IMR-90 (cell line): ENCODE measurements around the gene PLA2G3.

Experiments
- BHLHE40 ChIP-seq: fragments of 150-350 bp; IDR thresholded peaks from 2 replicates; pipeline ENCODE4 v1.6.1; 2016; ENCODE audit warnings: mild to moderate bottlenecking, low read depth, low read length
- CEBPB ChIP-seq: IDR thresholded peaks from 2 replicates; pipeline ENCODE4 v1.6.1; 2012; ENCODE audit warnings: low read depth, low read length, improper control_type of control experiment
- CHD1 ChIP-seq: IDR thresholded peaks from 2 replicates; pipeline ENCODE4 v1.6.1; 2012; ENCODE audit warnings: low read depth, low read length, improper control_type of control experiment
- MAFK ChIP-seq: IDR thresholded peaks from 2 replicates; pipeline ENCODE4 v1.6.1; 2012; ENCODE audit warnings: low read depth, low read length, improper control_type of control experiment
- MAZ ChIP-seq: IDR thresholded peaks from 2 replicates; pipeline ENCODE4 v1.6.1; 2012; ENCODE audit warnings: low read depth, mild to moderate bottlenecking, low read length, improper control_type of control experiment, moderate library complexity, borderline replicate concordance
- MXI1 ChIP-seq: IDR thresholded peaks from 2 replicates; pipeline ENCODE4 v1.6.1; 2012; ENCODE audit warnings: low read depth, mild to moderate bottlenecking, low read length, moderate library complexity, borderline replicate concordance
- POLR2A ChIP-seq: IDR thresholded peaks from 2 replicates; pipeline ENCODE4 v1.6.1; 2012; ENCODE audit warnings: mild to moderate bottlenecking, low read depth, low read length
- RAD21 ChIP-seq: IDR thresholded peaks from 2 replicates; pipeline ENCODE4 v1.6.1; 2012; ENCODE audit warnings: low read length, improper control_type of control experiment
- RFX5 ChIP-seq: IDR thresholded peaks from 2 replicates; pipeline ENCODE4 v1.8.0; 2012; ENCODE audit warnings: low read depth, mild to moderate bottlenecking, low read length, moderate library complexity
- SMC3 ChIP-seq: fragments of 150-350 bp; IDR thresholded peaks from 2 replicates; pipeline ENCODE4 v1.6.1; 2016; ENCODE audit warnings: low read depth, mild to moderate bottlenecking, antibody characterized with exemption, low read length, moderate library complexity
- TF ChIP-seq, protein P1 (sequence below): conservative IDR thresholded peaks from 2 replicates; pipeline ENCODE4 v1.5.1; 2012; ENCODE audit warnings: mild to moderate bottlenecking, low read depth, low read length, improper control_type of control experiment
- TF ChIP-seq, protein P2 (sequence below): fragments of 150-350 bp; IDR thresholded peaks from 2 replicates; pipeline ENCODE4 v1.6.1; 2016; ENCODE audit warnings: low read depth, mild to moderate bottlenecking, low read length, moderate library complexity, borderline replicate concordance
- TF ChIP-seq, protein P3 (sequence below): fragments of 150-350 bp; IDR thresholded peaks from 2 replicates; pipeline ENCODE4 v1.6.1; 2017; ENCODE audit warnings: mild to moderate bottlenecking, antibody characterized with exemption, low read length, low read depth

DNA sequence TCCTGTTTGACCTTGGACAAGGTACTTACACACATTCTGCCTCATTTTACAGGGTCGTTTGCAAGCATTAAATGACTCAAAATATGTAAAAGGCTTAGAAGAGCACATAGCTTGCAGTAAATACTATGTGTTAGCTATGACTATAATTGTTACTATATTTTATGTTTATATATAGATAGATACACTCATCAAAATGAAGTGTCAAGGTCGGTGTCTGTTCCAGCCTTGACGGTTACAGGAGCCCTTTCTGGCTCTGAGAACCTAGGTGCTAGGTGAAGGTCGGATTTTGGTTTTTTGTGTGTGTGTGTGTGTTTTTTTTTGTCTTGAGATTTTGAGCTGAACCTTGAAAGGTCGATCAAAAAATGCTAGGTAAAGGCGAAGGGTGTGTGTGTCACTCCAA, 47.3 kb upstream of the PLA2G3 start:
- TF ChIP-seq, protein P1, sequence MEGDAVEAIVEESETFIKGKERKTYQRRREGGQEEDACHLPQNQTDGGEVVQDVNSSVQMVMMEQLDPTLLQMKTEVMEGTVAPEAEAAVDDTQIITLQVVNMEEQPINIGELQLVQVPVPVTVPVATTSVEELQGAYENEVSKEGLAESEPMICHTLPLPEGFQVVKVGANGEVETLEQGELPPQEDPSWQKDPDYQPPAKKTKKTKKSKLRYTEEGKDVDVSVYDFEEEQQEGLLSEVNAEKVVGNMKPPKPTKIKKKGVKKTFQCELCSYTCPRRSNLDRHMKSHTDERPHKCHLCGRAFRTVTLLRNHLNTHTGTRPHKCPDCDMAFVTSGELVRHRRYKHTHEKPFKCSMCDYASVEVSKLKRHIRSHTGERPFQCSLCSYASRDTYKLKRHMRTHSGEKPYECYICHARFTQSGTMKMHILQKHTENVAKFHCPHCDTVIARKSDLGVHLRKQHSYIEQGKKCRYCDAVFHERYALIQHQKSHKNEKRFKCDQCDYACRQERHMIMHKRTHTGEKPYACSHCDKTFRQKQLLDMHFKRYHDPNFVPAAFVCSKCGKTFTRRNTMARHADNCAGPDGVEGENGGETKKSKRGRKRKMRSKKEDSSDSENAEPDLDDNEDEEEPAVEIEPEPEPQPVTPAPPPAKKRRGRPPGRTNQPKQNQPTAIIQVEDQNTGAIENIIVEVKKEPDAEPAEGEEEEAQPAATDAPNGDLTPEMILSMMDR, result no peak
- TF ChIP-seq POLR2A (no peak), MAZ (no peak), MAFK (no peak), CEBPB (no peak), SMC3 (no peak), RAD21 (no peak), BHLHE40 (no peak), MXI1 (no peak), CHD1 (no peak), RFX5 (no peak)
- TF ChIP-seq, protein P2, sequence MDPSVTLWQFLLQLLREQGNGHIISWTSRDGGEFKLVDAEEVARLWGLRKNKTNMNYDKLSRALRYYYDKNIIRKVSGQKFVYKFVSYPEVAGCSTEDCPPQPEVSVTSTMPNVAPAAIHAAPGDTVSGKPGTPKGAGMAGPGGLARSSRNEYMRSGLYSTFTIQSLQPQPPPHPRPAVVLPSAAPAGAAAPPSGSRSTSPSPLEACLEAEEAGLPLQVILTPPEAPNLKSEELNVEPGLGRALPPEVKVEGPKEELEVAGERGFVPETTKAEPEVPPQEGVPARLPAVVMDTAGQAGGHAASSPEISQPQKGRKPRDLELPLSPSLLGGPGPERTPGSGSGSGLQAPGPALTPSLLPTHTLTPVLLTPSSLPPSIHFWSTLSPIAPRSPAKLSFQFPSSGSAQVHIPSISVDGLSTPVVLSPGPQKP, result no peak
- TF ChIP-seq, protein P3, sequence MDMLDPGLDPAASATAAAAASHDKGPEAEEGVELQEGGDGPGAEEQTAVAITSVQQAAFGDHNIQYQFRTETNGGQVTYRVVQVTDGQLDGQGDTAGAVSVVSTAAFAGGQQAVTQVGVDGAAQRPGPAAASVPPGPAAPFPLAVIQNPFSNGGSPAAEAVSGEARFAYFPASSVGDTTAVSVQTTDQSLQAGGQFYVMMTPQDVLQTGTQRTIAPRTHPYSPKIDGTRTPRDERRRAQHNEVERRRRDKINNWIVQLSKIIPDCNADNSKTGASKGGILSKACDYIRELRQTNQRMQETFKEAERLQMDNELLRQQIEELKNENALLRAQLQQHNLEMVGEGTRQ, result no peak
